Thoracic aorta (tissue), 2 donors: ENCODE data around the gene ICE2. TPM values are rescaled to one million over a fixed set of nuclear protein-coding genes. Genes with fewer than 3 reads are reported as not detected.

Experiments
- ATAC-seq: fragments of 150-250 bp; one replicate; pipeline ENCODE4 v1.8.0; 2017; ENCODE audit warnings: low read depth; ENCODE audit not compliant: insufficient number of reproducible peaks, low FRiP score
- DNase-seq: peaks from one replicate; pipeline ENCODE4 v3.0.0-alpha.2; 2020; ENCODE audit warnings: low spot score
- H3K27ac ChIP-seq, 2 donors: fragments of 200-600 bp; sonication (generic); 1 replicate in 1 of 2; 2 replicates in 1 of 2; pipeline ENCODE4 v1.5.1; 2016; ENCODE audit warnings: mild to moderate bottlenecking in 2 of 2, moderate library complexity in 2 of 2
- H3K27me3 ChIP-seq: fragments of 200-600 bp; sonication (generic); replicated peaks from 2 replicates; pipeline ENCODE4 v1.6.0; 2016; ENCODE audit warnings: mild to moderate bottlenecking; ENCODE audit not compliant: insufficient read depth
- H3K36me3 ChIP-seq: fragments of 200-600 bp; sonication (generic); one replicate; pipeline ENCODE4 v1.5.1; 2016
- H3K4me1 ChIP-seq, 2 donors: fragments of 200-600 bp; sonication (generic); 1 replicate in 1 of 2; 2 replicates in 1 of 2; pipeline versions ENCODE4 v1.5.1 to v1.6.0; 2016; ENCODE audit warnings: low read depth in 2 of 2, mild to moderate bottlenecking in 1 of 2; ENCODE audit not compliant: control insufficient read depth in 1 of 2
- H3K4me3 ChIP-seq: fragments of 200-600 bp; sonication (generic); 2 replicates; pipeline ENCODE4 v1.5.1; 2016; ENCODE audit warnings: mild to moderate bottlenecking
- H3K9me3 ChIP-seq: fragments of 200-600 bp; sonication (generic); 2 replicates; pipeline ENCODE4 v1.5.1; 2016
- CTCF ChIP-seq: fragments of 200-600 bp; sonication (generic); IDR thresholded peaks from one replicate; pipeline ENCODE4 v1.5.1; 2019; ENCODE audit warnings: antibody characterized with exemption
- total RNA-seq, 2 donors: library from RNA; depleted of rRNA; stranded (reverse); fragments of >200 nt; gene quantifications; one replicate each; pipeline versions ENCODE4 v1.1.0 to v1.2.3, GENCODE V29; 2016

ICE2 gene
- total RNA-seq, 2 donors from 2014 or later = 19.4 to 57.2 TPM

- no peak for TF ChIP-seq CTCF
Observed at GRCh38 chr15:60509470-60509869, 30.5 kb upstream of the ICE2 start.

GRCh38 chr15:60508442-60508841 is 29.5 kb upstream of the ICE2 start:
- no peaks in the 10 kb centered on the region for H3K4me1 ChIP-seq
- DNase-seq (no peak), ATAC-seq (no peak)
- H3K4me3 ChIP-seq = no peak overlapping the region
- H3K27me3 ChIP-seq = no peaks in the 10 kb centered on the region
- no peaks in the 10 kb centered on the region for H3K9me3 ChIP-seq
- peaks cover 9% of the 10 kb centered on the region for H3K36me3 ChIP-seq
- no peak for TF ChIP-seq CTCF
- H3K27ac ChIP-seq = peak overlapping the region in 1 of 2 donors; percentile 37

More at GRCh38 chr15:60509470-60509869, 30.5 kb upstream of the ICE2 start:
- Histone ChIP-seq H3K4me1 (no peaks in the 10 kb centered on the region), H3K27ac (no peak overlapping the region), H3K4me3 (no peak overlapping the region), H3K36me3 (peaks cover 9% of the 10 kb centered on the region), H3K27me3 (no peaks in the 10 kb centered on the region), H3K9me3 (no peaks in the 10 kb centered on the region)
- ATAC-seq (no peak), DNase-seq (no peak)

GRCh38 chr15:60507596-60508424 is 28.9 kb upstream of the ICE2 start:
- TF ChIP-seq CTCF = peak; percentile 91
- peaks cover 9% of the 10 kb centered on the region for H3K36me3 ChIP-seq
- no peak for ATAC-seq

GRCh38 chr15:60496853-60497252 is 17.9 kb upstream of the ICE2 start:
- Histone ChIP-seq H3K4me3 (no peak overlapping the region), H3K27ac (no peak overlapping the region), H3K4me1 (no peaks in the 10 kb centered on the region), H3K9me3 (no peaks in the 10 kb centered on the region), H3K36me3 (peaks cover 17% of the 10 kb centered on the region), H3K27me3 (no peaks in the 10 kb centered on the region)
- no peak for ATAC-seq
- TF ChIP-seq CTCF = no peak
- DNase-seq = no peak

More at GRCh38 chr15:60507596-60508424, 28.9 kb upstream of the ICE2 start:
- H3K27ac ChIP-seq = peak overlapping the region in 1 of 2 donors; percentile 37
- H3K4me3 ChIP-seq = peak overlapping the region; percentile 29
- no peak for DNase-seq
- H3K9me3 ChIP-seq = no peaks in the 10 kb centered on the region
- H3K4me1 ChIP-seq = no peaks in the 10 kb centered on the region
- no peaks in the 10 kb centered on the region for H3K27me3 ChIP-seq

GRCh38 chr15:60494108-60494507 is 15.2 kb upstream of the ICE2 start:
- H3K9me3 ChIP-seq = no peaks in the 10 kb centered on the region
- DNase-seq (no peak), ATAC-seq (no peak)
- H3K36me3 ChIP-seq = peaks cover 13% of the 10 kb centered on the region
- H3K27ac ChIP-seq = no peak overlapping the region
- no peaks in the 10 kb centered on the region for H3K4me1 ChIP-seq
- no peak for TF ChIP-seq CTCF
- H3K27me3 ChIP-seq = no peaks in the 10 kb centered on the region
- no peak overlapping the region for H3K4me3 ChIP-seq
